Activated CD8-positive, alpha-beta T cell treated with anti-CD3 and anti-CD28 coated beads for 36 hours (primary cell): ENCODE results near the gene SMCHD1. TPM values are rescaled to one million over a fixed set of nuclear protein-coding genes. Genes with fewer than 3 reads are reported as not detected.
A peak's percentile ranks its signal among the peaks of the same experiment; 100 is the strongest.

Source experiments
- ATAC-seq: fragments of 200-7000 bp; cut with Tn5 transposase; one replicate; pipeline ENCODE4 v1.10.0; 2021; ENCODE audit warnings: mild to moderate bottlenecking, moderate library complexity
- CTCF ChIA-PET: fragments of 350-600 bp; sonication (Branson Sonifier 250); formaldehyde crosslinking; loops from one replicate; lab custom pipeline; 2021; ENCODE audit warnings: antibody characterized with exemption; lab: Charles Lee
- POLR2A ChIA-PET: fragments of 350-600 bp; sonication (Branson Sonifier 250); formaldehyde crosslinking; loops from one replicate; lab custom pipeline; 2021; ENCODE audit warnings: antibody characterized with exemption; lab: Charles Lee
- DNase-seq: peaks from one replicate; pipeline ENCODE4 v3.0.0-alpha.2; 2020
- H3K27ac Mint-ChIP-seq: one replicate; pipeline ENCODE4 v1.8.0; 2021; ENCODE audit warnings: mild to moderate bottlenecking, mixed read lengths
- H3K27me3 Mint-ChIP-seq: one replicate; pipeline ENCODE4 v1.8.0; 2021; ENCODE audit warnings: mixed read lengths
- H3K36me3 Mint-ChIP-seq: one replicate; pipeline ENCODE4 v1.8.0; 2021; ENCODE audit warnings: low read depth, mixed read lengths
- H3K4me1 Mint-ChIP-seq: one replicate; pipeline ENCODE4 v1.8.0; 2021; ENCODE audit warnings: low read depth, mixed read lengths
- H3K4me3 Mint-ChIP-seq: one replicate; pipeline ENCODE4 v1.8.0; 2021; ENCODE audit warnings: mild to moderate bottlenecking, moderate library complexity, mixed read lengths
- H3K9me3 Mint-ChIP-seq: one replicate; pipeline ENCODE4 v1.8.0; 2021; ENCODE audit warnings: mixed read lengths
- intact Hi-C: fragments of 100-400 bp; cut with micrococcal nuclease; formaldehyde crosslinking; loops from one replicate; pipeline ENCODE4 v1.10.0; 2022
- total RNA-seq, 2 experiments: library from RNA; stranded (reverse); gene quantifications; one replicate each; pipeline ENCODE4 v1.2.3, GENCODE V29; 2021
- TF ChIP-seq, protein P1 (sequence below): fragments of 200-600 bp; IDR thresholded peaks from one replicate; pipeline ENCODE4 v1.8.0; 2022; ENCODE audit warnings: antibody characterized with exemption, mild to moderate bottlenecking

SMCHD1 gene
- total RNA-seq, 2 experiments from 2014 or later: 97.4 to 98.9 TPM

DNA sequence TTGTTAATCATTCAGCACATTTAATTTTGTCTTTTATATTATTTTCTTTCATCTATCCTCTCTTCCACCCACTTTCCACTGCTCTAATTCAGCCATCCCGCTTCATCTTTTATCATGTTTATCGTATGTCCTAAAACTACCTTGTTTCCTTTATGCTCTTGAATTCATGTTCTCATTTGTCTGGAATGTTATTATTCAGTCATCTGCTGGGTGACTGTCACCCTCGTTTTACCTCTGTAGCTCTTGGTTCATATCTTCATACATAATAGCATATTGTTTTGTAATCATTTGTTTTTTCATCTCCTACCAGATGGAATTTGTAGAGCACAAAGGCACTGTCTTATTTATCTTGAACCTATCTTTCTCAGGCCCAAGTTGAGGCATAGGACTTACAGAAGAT, 37.0 kb downstream of the SMCHD1 start:
- TF ChIP-seq, protein P1, sequence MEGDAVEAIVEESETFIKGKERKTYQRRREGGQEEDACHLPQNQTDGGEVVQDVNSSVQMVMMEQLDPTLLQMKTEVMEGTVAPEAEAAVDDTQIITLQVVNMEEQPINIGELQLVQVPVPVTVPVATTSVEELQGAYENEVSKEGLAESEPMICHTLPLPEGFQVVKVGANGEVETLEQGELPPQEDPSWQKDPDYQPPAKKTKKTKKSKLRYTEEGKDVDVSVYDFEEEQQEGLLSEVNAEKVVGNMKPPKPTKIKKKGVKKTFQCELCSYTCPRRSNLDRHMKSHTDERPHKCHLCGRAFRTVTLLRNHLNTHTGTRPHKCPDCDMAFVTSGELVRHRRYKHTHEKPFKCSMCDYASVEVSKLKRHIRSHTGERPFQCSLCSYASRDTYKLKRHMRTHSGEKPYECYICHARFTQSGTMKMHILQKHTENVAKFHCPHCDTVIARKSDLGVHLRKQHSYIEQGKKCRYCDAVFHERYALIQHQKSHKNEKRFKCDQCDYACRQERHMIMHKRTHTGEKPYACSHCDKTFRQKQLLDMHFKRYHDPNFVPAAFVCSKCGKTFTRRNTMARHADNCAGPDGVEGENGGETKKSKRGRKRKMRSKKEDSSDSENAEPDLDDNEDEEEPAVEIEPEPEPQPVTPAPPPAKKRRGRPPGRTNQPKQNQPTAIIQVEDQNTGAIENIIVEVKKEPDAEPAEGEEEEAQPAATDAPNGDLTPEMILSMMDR: no peak
- ATAC-seq: no peak
- ChIA-PET POLR2A (interaction anchor here (1.8 kb wide), 1 partner anchor 37 kb away, joined by 6 read pairs; the partner anchor contains the start of gene SMCHD1), CTCF (interaction anchor here (0.9 kb wide), 1 partner anchor 9 kb away, joined by 3 read pairs; no protein-coding TSS in a partner anchor)
- Mint-ChIP-seq H3K27me3 (no peaks in the 10 kb centered on the region), H3K4me1 (peaks cover 40% of the 10 kb centered on the region), H3K36me3 (peaks cover 64% of the 10 kb centered on the region), H3K9me3 (peaks cover 2% of the 10 kb centered on the region), H3K4me3 (no peak overlapping the region), H3K27ac (peak overlapping the region; percentile 44)
- intact Hi-C loops: no loop called here
- DNase-seq: no peak

DNA sequence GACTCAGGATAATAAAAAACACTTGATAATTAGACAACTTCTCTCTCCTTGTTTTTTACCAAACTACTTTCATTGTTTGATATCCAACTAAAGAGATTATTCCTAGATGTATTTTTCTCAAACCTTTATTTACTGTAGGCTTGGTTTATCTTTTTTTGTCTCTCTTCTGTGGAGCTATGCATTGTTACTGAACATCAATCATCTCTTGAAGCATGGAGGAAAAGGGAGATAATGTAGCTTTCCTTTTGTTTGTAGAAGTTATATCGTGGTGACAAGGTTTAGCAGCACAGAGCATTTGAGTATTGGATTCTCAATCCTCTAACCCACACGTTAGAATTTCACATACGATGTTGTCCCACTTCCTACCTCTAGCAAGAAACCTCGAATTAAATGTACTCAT, 41.7 kb downstream of the SMCHD1 start:
- no peak overlapping the region for H3K4me3 Mint-ChIP-seq
- H3K27me3 Mint-ChIP-seq: no peaks in the 10 kb centered on the region
- intact Hi-C loops: no loop called here
- ChIA-PET POLR2A (interaction anchor here (1.2 to 1.3 kb wide), 2 partner anchors 14 to 126 kb away, joined by 3 to 4 read pairs; partner anchors contain the start of genes METTL4 and NDC80), CTCF (interaction anchor here (0.9 to 1.0 kb wide), 2 partner anchors 9 to 45 kb away, joined by 3 to 4 read pairs; no protein-coding TSS in a partner anchor)
- peaks cover 67% of the 10 kb centered on the region for H3K36me3 Mint-ChIP-seq
- ATAC-seq: no peak
- no peak for DNase-seq
- TF ChIP-seq, protein P1: no peak
- H3K4me1 Mint-ChIP-seq: peaks cover 20% of the 10 kb centered on the region
- no peaks in the 10 kb centered on the region for H3K9me3 Mint-ChIP-seq
- H3K27ac Mint-ChIP-seq: peak overlapping the region; percentile 47

DNA sequence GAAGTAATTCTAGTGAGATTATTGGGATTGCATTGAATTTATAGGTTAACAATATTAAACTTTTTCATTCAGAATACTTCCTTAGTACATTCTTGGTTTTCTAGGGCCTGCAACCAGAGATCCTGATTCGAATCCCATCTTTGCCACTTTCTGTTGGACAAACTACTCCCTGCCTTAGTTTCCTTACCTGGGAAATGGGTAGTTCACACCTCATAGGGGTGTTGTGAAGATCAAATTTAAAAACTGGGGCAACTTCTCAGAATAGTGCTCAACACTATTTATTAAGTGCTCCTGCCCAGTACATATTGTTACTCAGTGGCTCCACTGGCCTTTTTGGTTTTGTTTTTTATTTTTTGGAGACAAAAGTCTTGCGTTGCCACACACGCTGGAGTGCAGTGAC, 43.5 kb downstream of the SMCHD1 start:
- ATAC-seq (no peak), DNase-seq (no peak)
- CTCF ChIA-PET: interaction anchor here (1.3 kb wide), 1 partner anchor 11 kb away, joined by 4 read pairs; no protein-coding TSS in a partner anchor
- no peak overlapping the region for H3K4me3 Mint-ChIP-seq
- POLR2A ChIA-PET: interaction anchor here (1.0 kb wide), 1 partner anchor 11 kb away, joined by 3 read pairs; no protein-coding TSS in a partner anchor
- intact Hi-C loops: no loop called here
- no peaks in the 10 kb centered on the region for H3K27me3 Mint-ChIP-seq
- TF ChIP-seq, protein P1: no peak
- H3K36me3 Mint-ChIP-seq: peaks cover 66% of the 10 kb centered on the region
- peak overlapping the region; percentile 45 for H3K27ac Mint-ChIP-seq
- peaks cover 21% of the 10 kb centered on the region for H3K4me1 Mint-ChIP-seq
- H3K9me3 Mint-ChIP-seq: no peaks in the 10 kb centered on the region

DNA sequence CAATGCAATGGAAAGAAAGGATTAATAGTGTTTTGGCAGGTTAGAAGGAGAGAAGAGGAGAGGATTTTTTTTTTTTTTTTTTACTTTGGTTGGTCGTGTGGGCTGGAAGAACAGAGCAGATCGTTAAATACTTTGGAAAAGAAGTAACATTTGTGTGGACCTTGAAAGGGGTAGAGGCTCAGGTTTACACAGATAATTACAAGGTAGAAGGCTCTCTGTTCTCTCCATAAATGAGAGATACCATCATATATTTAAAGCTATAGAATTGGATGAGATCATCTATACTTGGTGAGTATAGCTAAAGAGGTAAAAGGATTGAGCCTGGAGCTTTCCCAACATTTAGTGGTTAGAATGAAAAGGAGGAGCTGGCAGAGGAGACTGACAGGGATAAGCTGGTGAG, 49.0 kb downstream of the SMCHD1 start:
- no peak overlapping the region for H3K4me3 Mint-ChIP-seq
- peak overlapping the region; percentile 47 for H3K27ac Mint-ChIP-seq
- POLR2A ChIA-PET: interaction anchor here (1.0 to 1.4 kb wide), 2 partner anchors 12 to 48 kb away, joined by 3 to 7 read pairs; no protein-coding TSS in a partner anchor
- intact Hi-C loops: no loop called here
- no peaks in the 10 kb centered on the region for H3K9me3 Mint-ChIP-seq
- peaks cover 67% of the 10 kb centered on the region for H3K36me3 Mint-ChIP-seq
- TF ChIP-seq, protein P1: no peak
- DNase-seq (no peak), ATAC-seq (no peak)
- H3K4me1 Mint-ChIP-seq: peaks cover 32% of the 10 kb centered on the region
- CTCF ChIA-PET: interaction anchor here (1.7 kb wide), 1 partner anchor 26 kb away, joined by 4 read pairs; no protein-coding TSS in a partner anchor
- H3K27me3 Mint-ChIP-seq: no peaks in the 10 kb centered on the region

DNA sequence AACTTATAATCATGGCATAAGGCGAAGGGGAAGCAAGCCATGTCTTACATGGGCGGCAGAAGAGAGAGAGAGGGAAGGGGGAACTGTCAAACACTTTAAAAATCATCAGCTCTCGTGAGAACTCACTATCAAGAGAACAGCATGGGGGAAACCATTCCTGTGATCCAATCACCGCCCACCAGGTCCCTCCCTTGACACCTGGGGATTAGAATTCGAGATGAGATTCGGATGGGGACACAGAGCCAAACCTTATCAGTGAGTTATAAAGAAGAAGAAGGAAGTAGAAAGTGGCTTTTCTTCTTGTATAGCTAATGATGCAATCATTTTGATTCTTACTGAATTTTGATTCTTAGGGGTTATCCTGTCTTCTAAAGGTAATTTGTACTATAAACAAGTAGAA, 51.4 kb downstream of the SMCHD1 start:
- ChIA-PET CTCF (no interaction called here), POLR2A (no interaction called here)
- DNase-seq (no peak), ATAC-seq (no peak)
- Mint-ChIP-seq H3K27ac (peak overlapping the region; percentile 86), H3K4me3 (no peak overlapping the region), H3K4me1 (peaks cover 32% of the 10 kb centered on the region), H3K27me3 (no peaks in the 10 kb centered on the region), H3K9me3 (no peaks in the 10 kb centered on the region), H3K36me3 (peaks cover 71% of the 10 kb centered on the region)
- TF ChIP-seq, protein P1: no peak
- intact Hi-C loops: no loop called here
